CD4-positive, alpha-beta memory T cell (primary cell): ENCODE measurements around the gene KIAA0753. TPM values are rescaled to one million over a fixed set of nuclear protein-coding genes. Genes with fewer than 3 reads are reported as not detected.

ENCODE experiments used
- CTCF ChIA-PET: fragments of 350-600 bp; sonication (Branson Sonifier 250); formaldehyde crosslinking; loops from one replicate; lab custom pipeline; 2021; ENCODE audit warnings: inconsistent platforms; ENCODE audit not compliant: partially characterized antibody; lab: Charles Lee
- POLR2A ChIA-PET: fragments of 350-600 bp; sonication (Branson Sonifier 250); formaldehyde crosslinking; loops from one replicate; lab custom pipeline; 2021; ENCODE audit not compliant: partially characterized antibody; lab: Charles Lee
- DNase-seq, 5 donors: peaks; one replicate each; pipeline versions ENCODE4 v3.0.0 to v3.0.0-alpha.2; 2020 to 2022; ENCODE audit warnings: mixed read lengths in 1 of 5
- H3K27ac ChIP-seq: one replicate; pipeline ENCODE4 v1.7.0; 2013; ENCODE audit warnings: low read depth, low read length
- H3K27me3 ChIP-seq: 2 replicates; pipeline ENCODE4 v1.7.0; 2013; ENCODE audit warnings: mild to moderate bottlenecking, low read length, moderate library complexity; ENCODE audit not compliant: insufficient read depth
- H3K36me3 ChIP-seq: 2 replicates; pipeline ENCODE4 v1.7.0; 2013; ENCODE audit warnings: mild to moderate bottlenecking, low read length, moderate library complexity; ENCODE audit not compliant: insufficient read depth
- H3K4me1 ChIP-seq: 2 replicates; pipeline ENCODE4 v1.7.0; 2013; ENCODE audit warnings: mild to moderate bottlenecking, low read length, moderate library complexity; ENCODE audit not compliant: insufficient read depth
- H3K4me3 ChIP-seq, 2 donors: one replicate each; pipeline ENCODE4 v1.7.0; 2013; ENCODE audit warnings: low read length in 2 of 2, mild to moderate bottlenecking in 1 of 2
- H3K9me3 ChIP-seq, 2 donors: one replicate each; pipeline ENCODE4 v1.7.0; 2013; ENCODE audit warnings: low read length in 2 of 2, control low read depth in 1 of 2; ENCODE audit not compliant: control insufficient read depth in 1 of 2
- H3K27ac Mint-ChIP-seq, 7 donors: one replicate each; pipeline ENCODE4 v1.8.0; 2020 to 2021; ENCODE audit warnings: mixed read lengths in 7 of 7, mild to moderate bottlenecking in 6 of 7, inconsistent platforms in 3 of 7, moderate library complexity in 3 of 7
- H3K27me3 Mint-ChIP-seq, 2 donors: one replicate each; pipeline ENCODE4 v1.8.0; 2020 to 2021; ENCODE audit warnings: mixed read lengths in 2 of 2
- H3K36me3 Mint-ChIP-seq, 2 donors: one replicate each; pipeline ENCODE4 v1.8.0; 2020 to 2021; ENCODE audit warnings: mixed read lengths in 2 of 2, inconsistent platforms in 1 of 2, mild to moderate bottlenecking in 1 of 2
- H3K4me1 Mint-ChIP-seq, 4 donors: one replicate each; pipeline ENCODE4 v1.8.0; 2020 to 2021; ENCODE audit warnings: mixed read lengths in 4 of 4, mild to moderate bottlenecking in 1 of 4
- H3K4me3 Mint-ChIP-seq, 8 donors: one replicate each; pipeline ENCODE4 v1.8.0; 2020 to 2021; ENCODE audit warnings: mixed read lengths in 8 of 8, mild to moderate bottlenecking in 7 of 8, moderate library complexity in 6 of 8, inconsistent platforms in 3 of 8
- H3K9me3 Mint-ChIP-seq, 8 donors: one replicate each; pipeline ENCODE4 v1.8.0; 2020 to 2021; ENCODE audit warnings: mixed read lengths in 8 of 8, mild to moderate bottlenecking in 5 of 8, inconsistent platforms in 3 of 8, moderate library complexity in 1 of 8
- intact Hi-C: fragments of 100-400 bp; cut with micrococcal nuclease; formaldehyde crosslinking; loops from one replicate; pipeline ENCODE4 v1.15.1; 2023
- polyA plus RNA-seq, 2 donors: library from polyadenylated mRNA; unstranded; fragments of 300-500 nt; fragmentation: Illumina TruSeq; gene quantifications; one replicate each; pipeline ENCODE4 v1.2.3, GENCODE V29; 2021
- total RNA-seq, 2 experiments: library from RNA; stranded (reverse); gene quantifications; one replicate each; pipeline ENCODE4 v1.2.3, GENCODE V29; 2021

The KIAA0753 gene
- total and polyA plus RNA-seq, 4 experiments from 2014 or later: 1.8 to 18.6 (median 9.5) TPM

- peaks cover 0 to 6% (median 2%) of the 10 kb centered on the region in 4 donors for H3K4me1 Mint-ChIP-seq
- no peaks in the 10 kb centered on the region for H3K36me3 ChIP-seq
- ChIA-PET POLR2A (no interaction called here), CTCF (no interaction called here)
- no peaks in the 10 kb centered on the region for H3K9me3 Mint-ChIP-seq
- H3K4me3 Mint-ChIP-seq: no peak overlapping the region
- H3K27ac Mint-ChIP-seq: no peak overlapping the region
- no peak for DNase-seq
- peaks cover 0 to 7% of the 10 kb centered on the region in 2 donors for H3K36me3 Mint-ChIP-seq
- H3K27me3 ChIP-seq: peaks cover 11% of the 10 kb centered on the region
- H3K27ac ChIP-seq: no peak overlapping the region
- peaks cover 8% of the 10 kb centered on the region for H3K4me1 ChIP-seq
- H3K9me3 ChIP-seq: no peaks in the 10 kb centered on the region
- peaks cover 28 to 48% of the 10 kb centered on the region in 2 donors for H3K27me3 Mint-ChIP-seq
- intact Hi-C loops: no loop called here
- H3K4me3 ChIP-seq: no peak overlapping the region
These were observed 80.0 kb downstream of the KIAA0753 start for GRCh38 chr17:6560496-6560895.

GRCh38 chr17:6559753-6560215 is 80.7 kb downstream of the KIAA0753 start:
- ChIA-PET CTCF (no interaction called here), POLR2A (no interaction called here)
- DNase-seq: no peak
- Histone ChIP-seq H3K36me3 (no peaks in the 10 kb centered on the region), H3K27ac (no peak overlapping the region), H3K4me3 (no peak overlapping the region), H3K27me3 (peaks cover 13% of the 10 kb centered on the region), H3K9me3 (no peaks in the 10 kb centered on the region), H3K4me1 (peaks cover 11% of the 10 kb centered on the region)
- no peaks in the 10 kb centered on the region for H3K9me3 Mint-ChIP-seq
- H3K4me1 Mint-ChIP-seq: peaks cover 3 to 13% (median 7%) of the 10 kb centered on the region in 4 donors
- H3K27ac Mint-ChIP-seq: no peak overlapping the region
- H3K36me3 Mint-ChIP-seq: peaks cover 0 to 6% of the 10 kb centered on the region in 2 donors
- peaks cover 34 to 53% of the 10 kb centered on the region in 2 donors for H3K27me3 Mint-ChIP-seq
- H3K4me3 Mint-ChIP-seq: peak overlapping the region in 1 of 8 donors; percentile 61
- intact Hi-C loops: no loop called here

- peaks cover 4 to 16% (median 10%) of the 10 kb centered on the region in 4 donors for H3K4me1 Mint-ChIP-seq
- CTCF ChIA-PET: no interaction called here
- H3K27me3 ChIP-seq: peaks cover 19% of the 10 kb centered on the region
- no peak for DNase-seq
- H3K4me1 ChIP-seq: peaks cover 11% of the 10 kb centered on the region
- intact Hi-C loops: no loop called here
- no peaks in the 10 kb centered on the region for H3K36me3 ChIP-seq
- no peaks in the 10 kb centered on the region for H3K9me3 ChIP-seq
- no peak overlapping the region for H3K27ac ChIP-seq
- peaks cover 0 to 2% (median 0%) of the 10 kb centered on the region in 8 donors for H3K9me3 Mint-ChIP-seq
- H3K27me3 Mint-ChIP-seq: peaks cover 37 to 55% of the 10 kb centered on the region in 2 donors
- H3K4me3 ChIP-seq: no peak overlapping the region
- H3K36me3 Mint-ChIP-seq: peaks cover 0 to 3% of the 10 kb centered on the region in 2 donors
- POLR2A ChIA-PET: no interaction called here
- peak overlapping the region in 1 of 7 donors; percentile 32 for H3K27ac Mint-ChIP-seq
- no peak overlapping the region for H3K4me3 Mint-ChIP-seq
These were observed 81.4 kb downstream of the KIAA0753 start for GRCh38 chr17:6558932-6559752.

DNA sequence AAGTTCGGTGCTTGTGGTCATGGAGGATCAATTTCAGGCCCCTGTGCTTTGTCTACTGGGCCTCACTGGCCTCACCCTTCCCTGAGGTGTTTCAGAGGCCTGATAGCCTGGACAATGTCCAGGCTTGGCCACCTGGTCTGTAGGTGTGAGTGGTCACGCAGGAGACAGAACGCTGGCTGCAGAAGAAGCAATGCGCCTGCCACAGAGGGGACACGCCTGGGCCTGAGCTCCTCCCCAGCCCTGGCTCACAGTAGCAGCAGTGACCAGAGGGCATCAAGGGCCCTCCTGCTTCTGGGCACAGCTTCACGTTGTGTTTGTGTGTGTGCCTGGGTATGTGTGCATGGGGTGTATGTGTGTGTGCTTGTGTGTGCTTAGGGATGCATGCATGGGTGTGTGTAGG is 82.2 kb downstream of the KIAA0753 start:
- peak overlapping the region in 1 of 7 donors; percentile 32 for H3K27ac Mint-ChIP-seq
- peaks cover 46 to 50% of the 10 kb centered on the region in 2 donors for H3K27me3 Mint-ChIP-seq
- ChIA-PET CTCF (interaction anchor here (0.7 kb wide), 1 partner anchor 1217 kb away, joined by 3 read pairs; no protein-coding TSS in a partner anchor), POLR2A (no interaction called here)
- intact Hi-C loops: no loop called here
- H3K9me3 Mint-ChIP-seq: peaks cover 0 to 2% (median 0%) of the 10 kb centered on the region in 8 donors
- Histone ChIP-seq H3K9me3 (no peaks in the 10 kb centered on the region), H3K36me3 (no peaks in the 10 kb centered on the region), H3K27ac (no peak overlapping the region), H3K4me3 (no peak overlapping the region), H3K27me3 (peaks cover 19% of the 10 kb centered on the region), H3K4me1 (peaks cover 11% of the 10 kb centered on the region)
- H3K4me1 Mint-ChIP-seq: peaks cover 4 to 16% (median 10%) of the 10 kb centered on the region in 4 donors
- no peak for DNase-seq
- peak overlapping the region in 1 of 8 donors; percentile 15 for H3K4me3 Mint-ChIP-seq
- H3K36me3 Mint-ChIP-seq: no peaks in the 10 kb centered on the region

DNA sequence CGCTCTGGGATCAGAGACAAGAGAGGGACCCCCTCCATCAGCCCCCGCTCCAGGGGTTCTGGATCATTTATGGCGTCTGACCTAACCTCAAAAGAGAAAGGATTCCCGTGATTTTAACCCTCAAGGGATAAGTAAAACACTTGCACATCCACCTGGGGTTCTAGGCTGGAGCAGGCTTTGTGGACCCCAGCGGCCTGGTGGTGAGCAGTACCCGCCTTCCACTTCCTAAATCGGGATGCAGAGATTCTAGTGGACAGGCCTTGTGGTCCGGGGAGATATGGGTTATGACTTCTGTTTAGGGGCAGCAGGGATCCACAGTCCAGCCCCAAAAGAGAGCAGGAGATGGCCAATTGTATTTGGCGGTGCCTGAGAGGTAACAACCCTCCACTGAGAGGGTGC is 83.5 kb downstream of the KIAA0753 start:
- Histone ChIP-seq H3K4me1 (peaks cover 11% of the 10 kb centered on the region), H3K36me3 (no peaks in the 10 kb centered on the region), H3K27ac (no peak overlapping the region), H3K4me3 (no peak overlapping the region), H3K9me3 (no peaks in the 10 kb centered on the region), H3K27me3 (peaks cover 19% of the 10 kb centered on the region)
- no peaks in the 10 kb centered on the region for H3K36me3 Mint-ChIP-seq
- H3K27me3 Mint-ChIP-seq: peaks cover 42 to 46% of the 10 kb centered on the region in 2 donors
- H3K4me1 Mint-ChIP-seq: peaks cover 4 to 16% (median 10%) of the 10 kb centered on the region in 4 donors
- no peak for DNase-seq
- no peak overlapping the region for H3K27ac Mint-ChIP-seq
- peak overlapping the region in 7 of 8 donors; percentile 39 to 76 (median 57) for H3K4me3 Mint-ChIP-seq
- peaks cover 0 to 2% (median 0%) of the 10 kb centered on the region in 8 donors for H3K9me3 Mint-ChIP-seq
- ChIA-PET CTCF (no interaction called here), POLR2A (no interaction called here)
- intact Hi-C loops: no loop called here

DNA sequence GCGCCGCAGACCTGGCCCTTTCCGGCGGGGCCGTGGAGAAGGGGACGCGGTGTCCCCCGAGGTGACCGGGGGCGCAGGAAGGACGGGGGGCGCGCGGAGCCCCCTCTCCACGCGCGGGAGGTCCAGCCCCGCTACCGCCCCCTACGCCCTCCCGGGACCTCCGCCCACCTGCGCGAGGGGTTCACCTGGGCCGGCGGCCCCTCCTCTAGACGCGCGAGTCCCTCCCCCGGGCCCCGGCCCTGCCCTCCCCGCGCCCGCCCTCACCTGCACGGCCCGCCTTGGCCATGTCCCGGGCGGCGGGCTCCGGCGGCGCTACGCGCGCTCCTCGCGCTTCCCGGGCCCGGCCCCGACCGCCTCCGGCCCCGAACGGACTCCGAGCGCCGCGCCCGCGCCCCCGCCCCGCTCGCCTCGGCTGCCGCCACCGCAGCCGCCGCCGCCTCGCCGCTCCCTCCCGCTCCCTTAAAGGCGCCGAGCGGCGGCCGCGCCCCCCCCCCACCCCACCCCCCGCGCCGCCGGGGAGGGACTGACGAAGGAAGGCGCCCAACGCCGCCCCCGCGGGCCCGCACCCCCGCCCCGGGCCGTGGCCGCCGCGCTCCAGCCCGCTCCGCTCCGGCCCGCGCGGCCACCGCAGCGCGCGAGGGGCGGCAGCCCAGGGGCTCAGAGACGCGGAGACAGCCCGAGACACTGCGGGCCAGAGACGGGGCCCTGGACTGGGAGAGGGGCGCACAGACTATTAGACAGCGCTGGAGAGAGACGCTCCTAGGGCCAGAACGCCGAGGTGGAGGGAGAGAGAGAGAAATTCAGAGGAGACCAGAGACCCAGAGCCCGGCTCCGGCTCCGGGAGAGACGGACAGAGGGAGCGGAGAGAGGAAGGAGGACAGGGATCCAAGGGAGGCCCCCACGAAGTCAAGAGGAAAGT is 84.1 kb downstream of the KIAA0753 start, which contains the start of gene PITPNM3:
PITPNM3 (minus strand) TSS at position 435 of the 919 bp plus-strand sequence; CDS start at position 286, 149 bp downstream.
- Histone ChIP-seq H3K4me1 (peaks cover 11% of the 10 kb centered on the region), H3K27ac (no peak within 1 kb of the TSS), H3K27me3 (peaks cover 19% of the 10 kb centered on the region), H3K4me3 (no peak within 1 kb of the TSS), H3K36me3 (no peaks in the 10 kb centered on the region), H3K9me3 (no peaks in the 10 kb centered on the region)
- Mint-ChIP-seq H3K27me3 (peaks cover 42 to 46% of the 10 kb centered on the region in 2 donors), H3K36me3 (no peaks in the 10 kb centered on the region), H3K4me3 (peak within 1 kb of the TSS in 7 of 8 donors; percentile 54 to 81 (median 71)), H3K9me3 (peaks cover 0 to 2% (median 0%) of the 10 kb centered on the region in 8 donors), H3K27ac (no peak within 1 kb of the TSS), H3K4me1 (peaks cover 4 to 16% (median 10%) of the 10 kb centered on the region in 4 donors)
- POLR2A ChIA-PET: no interaction called here
- intact Hi-C loops: no loop called here
- CTCF ChIA-PET: no interaction called here
- no peak for DNase-seq
